Muscle layer of duodenum (tissue), 2 donors: ENCODE results near the gene BSG.

ENCODE experiments used
- H3K27ac ChIP-seq: one replicate; pipeline ENCODE4 v1.7.0; 2013; ENCODE audit warnings: mild to moderate bottlenecking, low read length
- H3K27me3 ChIP-seq: one replicate; pipeline ENCODE4 v1.7.0; 2013; ENCODE audit warnings: low read depth, mild to moderate bottlenecking, control low read depth, low read length
- H3K36me3 ChIP-seq, 2 donors: one replicate each; pipeline ENCODE4 v1.7.0; 2013; ENCODE audit warnings: low read length in 2 of 2, control low read depth in 1 of 2, mild to moderate bottlenecking in 1 of 2; ENCODE audit not compliant: insufficient read depth in 2 of 2, control insufficient read depth in 1 of 2
- H3K4me1 ChIP-seq, 2 donors: one replicate each; pipeline ENCODE4 v1.7.0; 2013; ENCODE audit warnings: low read length in 2 of 2, mild to moderate bottlenecking in 2 of 2, control low read depth in 1 of 2, moderate library complexity in 1 of 2; ENCODE audit not compliant: insufficient read depth in 2 of 2, control insufficient read depth in 1 of 2
- H3K4me3 ChIP-seq, 2 donors: one replicate each; pipeline ENCODE4 v1.7.0; 2013; ENCODE audit warnings: low read length in 2 of 2, low read depth in 1 of 2, mild to moderate bottlenecking in 1 of 2
- H3K9me3 ChIP-seq, 2 donors: one replicate each; pipeline ENCODE4 v1.7.0; 2013; ENCODE audit warnings: low read length in 2 of 2, control low read depth in 1 of 2, mild to moderate bottlenecking in 1 of 2; ENCODE audit not compliant: control insufficient read depth in 1 of 2
- donor health status: healthy.

The BSG gene

DNA sequence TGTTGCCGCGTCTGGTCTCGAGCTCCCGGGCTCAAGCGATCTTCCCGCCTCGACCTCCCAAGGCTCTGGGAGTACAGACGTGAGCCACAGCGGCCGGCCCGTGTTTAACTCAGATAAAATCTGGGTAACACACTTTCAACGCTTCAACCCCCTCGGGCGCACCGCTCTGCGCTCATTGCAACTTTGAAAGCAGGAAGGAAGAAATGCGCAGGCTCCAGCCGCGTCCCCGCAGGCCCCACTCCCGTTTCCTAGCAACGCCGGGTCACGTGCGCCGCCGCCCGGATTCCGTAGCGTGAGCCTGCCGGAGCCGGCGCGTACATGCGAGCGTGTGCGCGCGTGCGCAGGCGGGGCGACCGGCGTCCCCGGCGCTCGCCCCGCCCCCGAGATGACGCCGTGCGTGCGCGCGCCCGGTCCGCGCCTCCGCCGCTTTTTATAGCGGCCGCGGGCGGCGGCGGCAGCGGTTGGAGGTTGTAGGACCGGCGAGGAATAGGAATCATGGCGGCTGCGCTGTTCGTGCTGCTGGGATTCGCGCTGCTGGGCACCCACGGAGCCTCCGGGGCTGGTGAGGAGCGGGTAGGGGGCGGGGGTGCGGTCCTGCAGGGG is at the start of gene BSG:
Gene BSG (plus strand): TSS at position 457 of the 603 bp plus-strand sequence. CDS start 39 bp downstream, at position 496.
- Histone ChIP-seq H3K4me1 (peaks cover 10 to 33% of the 10 kb centered on the region in 2 donors), H3K4me3 (peak within 1 kb of the TSS; percentile 87 to 96), H3K27ac (peak within 1 kb of the TSS; percentile 80), H3K9me3 (no peaks in the 10 kb centered on the region), H3K36me3 (no peaks in the 10 kb centered on the region), H3K27me3 (no peaks in the 10 kb centered on the region)

DNA sequence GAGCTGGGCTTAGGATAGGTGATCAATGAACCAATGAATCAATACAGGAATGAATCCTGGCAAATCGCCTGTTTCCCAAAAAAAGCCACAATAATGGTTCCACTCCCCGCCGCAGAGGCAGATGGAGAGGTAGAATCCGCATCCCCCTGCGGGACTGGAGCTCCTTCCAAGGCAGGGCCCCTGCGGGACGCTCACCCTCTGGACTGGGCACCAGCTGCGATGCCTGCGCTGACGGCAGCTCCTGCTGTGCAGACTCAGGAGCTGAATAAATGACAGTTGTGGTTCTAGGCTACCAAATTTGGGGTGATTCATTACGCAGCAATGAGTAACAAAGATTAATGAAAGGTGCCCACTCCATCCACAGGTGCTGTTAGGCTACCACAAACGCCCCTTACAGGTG is 49.7 kb upstream of the BSG start:
- Histone ChIP-seq H3K4me1 (no peaks in the 10 kb centered on the region), H3K36me3 (peaks cover 0 to 7% of the 10 kb centered on the region in 2 donors), H3K4me3 (no peak overlapping the region), H3K27me3 (no peaks in the 10 kb centered on the region), H3K27ac (no peak overlapping the region), H3K9me3 (no peaks in the 10 kb centered on the region)

DNA sequence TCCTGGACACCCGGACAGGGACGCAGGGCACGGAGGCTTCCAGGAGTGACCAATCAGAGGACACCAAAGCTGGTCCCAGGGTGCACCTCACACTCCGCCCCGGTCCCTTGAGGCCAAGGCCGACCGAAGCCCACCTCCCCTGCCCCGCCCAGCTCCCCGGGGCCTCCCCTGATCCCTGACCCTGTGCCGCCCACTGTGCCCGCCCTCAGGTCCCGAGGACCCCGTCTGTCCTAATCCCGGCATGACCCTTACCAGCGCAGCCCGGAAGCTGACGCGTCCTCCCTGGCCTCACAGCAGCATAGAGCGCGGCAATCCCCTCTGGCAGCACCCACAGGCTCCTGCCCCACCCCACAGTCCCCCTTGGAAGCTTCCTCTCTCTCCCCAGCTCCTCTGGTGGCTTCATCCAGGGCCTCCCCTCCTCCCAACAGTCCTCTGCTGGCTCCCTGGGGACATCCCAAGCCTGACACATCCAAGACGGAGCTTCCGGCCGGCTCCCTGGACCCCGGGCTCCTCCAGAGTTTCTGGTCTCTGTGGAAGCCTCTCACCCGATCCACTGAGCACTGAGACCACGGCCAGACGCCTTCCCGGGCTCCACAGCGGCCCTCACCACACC is 48.2 kb upstream of the BSG start:
- peaks cover 0 to 7% of the 10 kb centered on the region in 2 donors for H3K36me3 ChIP-seq
- H3K4me3 ChIP-seq: no peak overlapping the region
- no peaks in the 10 kb centered on the region for H3K27me3 ChIP-seq
- no peaks in the 10 kb centered on the region for H3K4me1 ChIP-seq
- no peak overlapping the region for H3K27ac ChIP-seq
- H3K9me3 ChIP-seq: no peaks in the 10 kb centered on the region

DNA sequence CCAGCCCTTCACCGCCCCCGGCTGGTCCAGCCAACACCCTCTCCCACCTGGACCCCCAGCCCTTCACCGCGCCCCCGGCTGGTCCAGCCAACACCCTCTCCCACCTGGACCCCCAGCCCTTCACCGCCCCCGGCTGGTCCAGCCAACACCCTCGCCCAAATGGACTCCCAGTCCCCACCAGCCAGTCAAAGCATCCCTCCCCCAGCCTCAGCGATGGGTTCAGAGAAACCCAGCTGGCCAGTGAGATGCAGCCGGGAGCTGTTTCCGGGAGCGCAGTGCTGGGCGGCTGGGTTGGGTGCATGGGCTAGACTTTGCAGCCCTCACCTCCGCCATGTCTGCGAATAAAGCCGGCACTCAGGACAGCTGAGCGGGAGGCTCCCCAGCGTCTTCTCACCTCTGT is 47.4 kb upstream of the BSG start:
- no peaks in the 10 kb centered on the region for H3K4me1 ChIP-seq
- no peak overlapping the region for H3K4me3 ChIP-seq
- no peaks in the 10 kb centered on the region for H3K9me3 ChIP-seq
- no peak overlapping the region for H3K27ac ChIP-seq
- no peaks in the 10 kb centered on the region for H3K27me3 ChIP-seq
- peaks cover 0 to under 1% of the 10 kb centered on the region in 2 donors for H3K36me3 ChIP-seq

DNA sequence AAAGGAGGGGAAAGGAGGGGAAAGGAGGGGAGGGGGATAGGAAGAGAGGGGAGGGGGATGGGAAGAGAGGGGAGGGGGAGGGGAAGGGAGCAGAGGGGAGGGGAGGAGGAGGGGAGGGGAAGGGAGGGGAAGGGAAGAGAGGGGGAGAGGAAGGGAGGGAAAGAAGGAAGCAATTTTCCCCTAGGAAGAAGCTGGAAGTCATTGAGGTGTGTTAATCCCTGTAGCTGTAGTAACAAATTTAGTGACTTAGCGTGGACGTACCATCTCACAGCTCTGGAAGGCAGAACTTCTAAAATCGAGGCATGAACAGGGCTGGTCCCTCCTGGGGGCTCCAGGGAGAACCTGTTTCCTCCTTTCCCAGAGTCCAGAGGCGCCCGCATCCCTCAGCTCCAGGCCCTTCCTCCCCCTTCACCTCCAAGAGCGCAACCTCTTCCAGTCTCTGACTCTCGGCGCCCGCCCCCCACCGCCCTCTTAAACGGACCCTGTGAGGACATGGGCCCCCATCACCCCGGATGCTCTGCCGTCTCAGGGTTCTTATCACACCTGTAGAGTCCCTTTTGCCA is 46.5 kb upstream of the BSG start:
- H3K27ac ChIP-seq: no peak overlapping the region
- H3K4me3 ChIP-seq: no peak overlapping the region
- H3K27me3 ChIP-seq: no peaks in the 10 kb centered on the region
- H3K36me3 ChIP-seq: no peaks in the 10 kb centered on the region
- H3K9me3 ChIP-seq: no peaks in the 10 kb centered on the region
- no peaks in the 10 kb centered on the region for H3K4me1 ChIP-seq

DNA sequence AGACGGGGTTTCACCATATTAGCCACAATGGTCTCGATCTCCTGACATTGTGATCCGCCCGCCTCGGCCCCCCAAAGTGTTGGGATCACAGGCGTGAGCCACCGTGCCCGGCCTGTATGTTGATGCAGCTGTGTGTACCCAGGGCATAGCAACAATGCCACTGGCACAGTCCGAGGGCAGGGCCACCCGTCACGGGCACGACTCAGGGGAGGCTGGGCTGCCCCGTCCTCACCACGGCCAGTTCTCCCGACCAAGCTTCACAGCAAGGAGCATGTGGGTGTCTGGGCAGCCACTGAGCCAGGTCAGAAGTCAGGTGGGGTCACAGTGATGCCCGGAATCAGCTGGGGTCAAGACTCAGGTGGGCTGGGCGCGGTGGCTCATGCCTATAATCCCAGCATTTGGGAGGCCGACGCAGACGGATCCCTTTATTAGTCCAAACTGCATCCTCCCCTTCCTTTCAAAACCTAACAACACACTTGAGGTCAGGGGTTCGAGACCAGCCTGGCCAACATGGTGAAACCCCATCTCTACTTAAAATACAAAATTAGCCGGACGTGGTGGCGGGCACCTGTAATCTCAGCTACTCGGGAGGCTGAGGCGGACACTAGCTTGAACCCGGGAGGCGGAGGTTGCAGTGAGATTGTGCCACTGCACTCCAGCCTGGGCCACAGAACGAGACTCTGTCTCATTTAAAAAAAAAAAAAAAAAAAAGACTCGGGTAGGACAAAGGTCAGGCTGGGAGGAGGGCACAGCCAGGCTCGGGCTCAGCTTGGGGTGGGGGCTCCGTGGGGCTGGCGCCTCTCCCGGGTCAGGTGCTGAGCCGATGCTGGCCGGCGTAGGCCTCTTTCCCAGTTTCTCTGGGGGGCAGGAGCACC is 42.0 kb upstream of the BSG start:
- Histone ChIP-seq H3K4me1 (peaks cover 11 to 23% of the 10 kb centered on the region in 2 donors), H3K27ac (peak overlapping the region; percentile 16), H3K27me3 (no peaks in the 10 kb centered on the region), H3K36me3 (no peaks in the 10 kb centered on the region), H3K9me3 (no peaks in the 10 kb centered on the region), H3K4me3 (peak overlapping the region; percentile 52 to 92)

DNA sequence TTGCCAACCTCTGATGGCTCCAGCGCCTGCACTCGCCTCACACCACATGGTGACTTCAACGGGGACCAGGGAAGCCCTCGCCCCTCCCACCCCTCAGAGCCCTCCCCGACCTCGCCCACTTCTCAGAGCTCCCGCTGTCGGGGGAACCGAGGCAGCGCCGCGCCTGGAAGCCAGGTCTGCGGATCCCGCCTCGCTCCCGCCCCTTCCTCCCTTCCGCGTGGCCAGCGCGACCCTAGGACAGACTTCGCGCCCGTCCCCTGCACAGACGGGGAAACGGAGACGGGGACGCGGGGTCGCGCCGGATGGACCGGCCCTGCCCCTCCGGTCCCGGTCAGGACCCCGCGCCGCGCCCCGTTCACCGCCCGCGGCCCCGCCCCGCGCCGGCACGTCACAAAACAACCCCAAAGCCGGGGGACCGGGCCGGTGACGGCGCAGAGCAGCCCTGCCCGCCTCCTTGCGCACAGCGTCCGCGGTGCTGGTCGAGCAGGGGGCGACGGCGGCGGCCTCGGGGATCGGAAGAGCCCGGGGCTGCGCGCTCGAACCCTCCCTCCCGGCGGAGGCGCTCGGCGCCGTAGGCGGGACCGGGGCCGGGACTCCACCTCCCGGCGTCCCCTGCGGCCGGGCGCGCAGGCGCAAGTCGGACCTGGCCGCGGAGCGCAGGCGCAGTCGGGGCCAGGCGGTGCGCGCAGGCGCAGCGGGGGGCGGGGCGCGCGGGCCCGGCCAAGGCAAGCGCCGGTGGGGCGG is 41.2 kb upstream of the BSG start:
- H3K4me1 ChIP-seq: peaks cover 11 to 24% of the 10 kb centered on the region in 2 donors
- peak overlapping the region; percentile 16 for H3K27ac ChIP-seq
- H3K27me3 ChIP-seq: no peaks in the 10 kb centered on the region
- no peaks in the 10 kb centered on the region for H3K9me3 ChIP-seq
- peak overlapping the region; percentile 52 to 92 for H3K4me3 ChIP-seq
- H3K36me3 ChIP-seq: peaks cover 0 to 5% of the 10 kb centered on the region in 2 donors

DNA sequence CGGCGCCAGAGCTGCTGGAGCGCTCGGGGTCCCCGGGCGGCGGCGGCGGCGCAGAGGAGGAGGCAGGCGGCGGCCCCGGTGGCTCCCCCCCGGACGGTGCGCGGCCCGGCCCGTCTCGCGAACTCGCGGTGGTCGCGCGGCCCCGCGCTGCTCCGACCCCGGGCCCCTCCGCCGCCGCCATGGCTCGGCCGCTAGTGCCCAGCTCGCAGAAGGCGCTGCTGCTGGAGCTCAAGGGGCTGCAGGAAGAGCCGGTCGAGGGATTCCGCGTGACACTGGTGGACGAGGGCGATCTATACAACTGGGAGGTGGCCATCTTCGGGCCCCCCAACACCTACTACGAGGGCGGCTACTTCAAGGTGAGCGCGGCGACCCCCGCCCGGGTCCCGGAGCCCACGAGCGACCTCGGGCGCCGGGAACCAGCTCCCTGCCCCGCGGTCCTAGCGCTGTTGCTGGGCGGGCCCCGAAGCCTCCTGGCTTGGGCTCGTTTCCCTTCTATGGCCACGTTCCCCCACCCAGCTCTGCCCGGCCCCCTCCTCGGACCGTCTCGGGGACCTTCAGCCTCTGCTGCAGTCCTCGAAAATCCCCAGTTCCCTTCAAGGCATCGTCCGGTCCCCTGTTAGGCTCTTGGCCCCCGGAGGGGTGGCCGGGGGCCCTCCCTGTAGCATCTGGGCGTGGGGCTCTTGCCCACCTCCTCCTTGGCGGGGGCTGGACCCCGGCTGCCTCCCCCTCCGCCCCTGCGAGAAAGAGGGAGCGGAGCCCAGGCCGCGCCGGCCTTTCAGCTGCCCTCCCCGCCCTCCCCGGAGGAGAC is 40.4 kb upstream of the BSG start, which contains the start of gene CDC34:
Gene CDC34 (plus strand): TSS at position 8 of the 808 bp plus-strand sequence. CDS start 172 bp downstream, at position 180.
- Histone ChIP-seq H3K4me3 (peak within 1 kb of the TSS; percentile 74 to 96), H3K4me1 (peaks cover 11 to 24% of the 10 kb centered on the region in 2 donors), H3K27ac (peak within 1 kb of the TSS; percentile 77), H3K9me3 (no peaks in the 10 kb centered on the region), H3K27me3 (no peaks in the 10 kb centered on the region), H3K36me3 (peaks cover 0 to 13% of the 10 kb centered on the region in 2 donors)

DNA sequence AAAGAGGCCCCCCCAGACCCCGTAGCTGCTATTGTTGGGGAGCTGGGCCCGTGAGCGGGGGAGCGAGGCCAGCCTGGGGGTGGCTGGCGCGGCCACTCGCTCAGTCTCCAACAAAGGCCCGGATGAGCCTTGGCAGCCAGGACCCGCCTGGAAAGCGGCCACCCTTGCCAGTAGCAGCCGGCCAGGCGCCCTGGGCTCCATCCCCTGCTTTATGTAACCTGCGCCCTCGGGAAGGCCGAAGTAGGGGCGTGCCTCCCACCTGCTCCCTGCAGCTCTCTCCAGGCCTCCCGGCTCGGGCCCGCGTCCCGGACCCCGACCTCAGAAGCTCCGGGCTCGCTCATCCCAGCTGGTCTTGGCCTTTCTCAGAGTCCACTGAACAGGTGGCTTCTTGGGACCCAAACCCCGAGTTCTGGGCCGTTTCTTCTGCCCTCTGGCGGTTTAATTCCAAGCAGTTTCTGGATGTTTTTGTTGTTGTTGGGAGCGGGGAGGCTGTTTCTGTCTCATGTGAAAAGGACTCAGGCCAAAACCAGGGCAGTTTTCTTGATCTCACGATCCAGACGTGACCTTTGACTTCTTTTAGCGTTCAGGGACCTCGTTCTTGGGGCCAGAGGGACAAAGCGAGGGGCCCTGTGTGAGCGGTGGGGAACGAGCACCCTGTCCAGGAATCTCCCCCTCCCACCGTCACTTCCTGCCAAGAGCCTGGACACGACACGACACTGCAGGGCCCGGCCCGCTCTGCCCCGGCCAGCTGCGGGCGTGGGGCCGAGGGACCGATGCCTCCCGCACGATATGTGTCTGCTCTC is 39.6 kb upstream of the BSG start:
- Histone ChIP-seq H3K27me3 (no peaks in the 10 kb centered on the region), H3K4me3 (peak overlapping the region; percentile 74 to 96), H3K27ac (peak overlapping the region; percentile 77), H3K9me3 (no peaks in the 10 kb centered on the region), H3K4me1 (peaks cover 11 to 24% of the 10 kb centered on the region in 2 donors), H3K36me3 (peaks cover 0 to 17% of the 10 kb centered on the region in 2 donors)
